ENCODE results near the gene RSPO4. TPM values are rescaled to one million over a fixed set of nuclear protein-coding genes. Genes with fewer than 3 reads are reported as not detected.

Gene RSPO4
- total and polyA plus RNA-seq, 2 donors (not counting 3 experiments of a cell fraction or from before 2014, with no cell fraction given), result not detected

- H3K9me1 ChIP-seq (replicated peaks; ENCODE audit: control insufficient read depth, extremely low read depth, insufficient read depth, low read length), result no peaks in the 10 kb centered on the region
- no peak overlapping the region for H3K9ac ChIP-seq (replicated peaks; ENCODE audit: extremely low read depth, insufficient read depth, low read length)
- H3K79me2 ChIP-seq (ENCODE audit: control insufficient read depth, insufficient read depth, low read length), result no peaks in the 10 kb centered on the region
- BruUV-seq (replicated peaks), result no TSS peak
- H3K9me3 ChIP-seq (replicated peaks; ENCODE audit: control insufficient read depth, insufficient read depth, low read length), result no peaks in the 10 kb centered on the region
- no peaks in the 10 kb centered on the region for H3K4me1 ChIP-seq (ENCODE audit: control insufficient read depth, extremely low read depth, insufficient read depth, low read length)
- no peak overlapping the region for H3K4me2 ChIP-seq (ENCODE audit: insufficient read depth, low read length)
- no peak overlapping the region for H3K4me3 ChIP-seq (replicated peaks in 1 of 3; ENCODE audit: insufficient read depth in 1 of 3, low read depth in 1 of 3, low read length in 3 of 3)
- intact Hi-C loops (cut with micrococcal nuclease), result no loop called here
- no peaks in the 10 kb centered on the region for H4K20me1 ChIP-seq (replicated peaks; ENCODE audit: control insufficient read depth, extremely low read depth, insufficient read depth, low read length)
- no peak overlapping the region for H3K27ac ChIP-seq (ENCODE audit: insufficient read depth, low read depth, low read length)
- DNase-seq (ENCODE audit: low read depth, low spot score) (no peak), FAIRE-seq (no peak)
- TF ChIP-seq, protein P1, sequence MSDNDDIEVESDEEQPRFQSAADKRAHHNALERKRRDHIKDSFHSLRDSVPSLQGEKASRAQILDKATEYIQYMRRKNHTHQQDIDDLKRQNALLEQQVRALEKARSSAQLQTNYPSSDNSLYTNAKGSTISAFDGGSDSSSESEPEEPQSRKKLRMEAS (IDR thresholded peaks at IDR 0.05; ENCODE audit: insufficient read depth, insufficient read length), result no peak
- TF ChIP-seq FOS (IDR thresholded peaks at IDR 0.05; ENCODE audit: borderline replicate concordance, insufficient read depth, low read length) (no peak), JUN (IDR thresholded peaks at IDR 0.05; ENCODE audit: borderline replicate concordance, insufficient read depth, insufficient read length, low read depth) (no peak), GATA2 (IDR thresholded peaks at IDR 0.05; ENCODE audit: insufficient read depth, insufficient read length, low read depth, low read length) (no peak), POLR2A (IDR thresholded peaks at IDR 0.05; ENCODE audit: low read depth, low read length) (no peak), MYC (IDR thresholded peaks at IDR 0.05; ENCODE audit: low read depth, low read length) (no peak), POLR2AphosphoS5 (IDR thresholded peaks at IDR 0.05; ENCODE audit: insufficient read depth, low read depth, low read length) (no peak), EZH2 (IDR thresholded peaks at IDR 0.05; ENCODE audit: borderline replicate concordance, low read depth, low read length, severe bottlenecking) (no peak)
- TF ChIP-seq, protein P2, sequence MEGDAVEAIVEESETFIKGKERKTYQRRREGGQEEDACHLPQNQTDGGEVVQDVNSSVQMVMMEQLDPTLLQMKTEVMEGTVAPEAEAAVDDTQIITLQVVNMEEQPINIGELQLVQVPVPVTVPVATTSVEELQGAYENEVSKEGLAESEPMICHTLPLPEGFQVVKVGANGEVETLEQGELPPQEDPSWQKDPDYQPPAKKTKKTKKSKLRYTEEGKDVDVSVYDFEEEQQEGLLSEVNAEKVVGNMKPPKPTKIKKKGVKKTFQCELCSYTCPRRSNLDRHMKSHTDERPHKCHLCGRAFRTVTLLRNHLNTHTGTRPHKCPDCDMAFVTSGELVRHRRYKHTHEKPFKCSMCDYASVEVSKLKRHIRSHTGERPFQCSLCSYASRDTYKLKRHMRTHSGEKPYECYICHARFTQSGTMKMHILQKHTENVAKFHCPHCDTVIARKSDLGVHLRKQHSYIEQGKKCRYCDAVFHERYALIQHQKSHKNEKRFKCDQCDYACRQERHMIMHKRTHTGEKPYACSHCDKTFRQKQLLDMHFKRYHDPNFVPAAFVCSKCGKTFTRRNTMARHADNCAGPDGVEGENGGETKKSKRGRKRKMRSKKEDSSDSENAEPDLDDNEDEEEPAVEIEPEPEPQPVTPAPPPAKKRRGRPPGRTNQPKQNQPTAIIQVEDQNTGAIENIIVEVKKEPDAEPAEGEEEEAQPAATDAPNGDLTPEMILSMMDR (IDR thresholded peaks at IDR 0.05; ENCODE audit: extremely low read depth in 1 of 2, insufficient read depth in 1 of 2, low read depth in 1 of 2, low read length in 2 of 2), result no peak
- CTCF ChIA-PET, result no interaction called here
- H3K36me3 ChIP-seq (ENCODE audit: control insufficient read depth in 2 of 2, extremely low read depth in 1 of 2, insufficient read depth in 2 of 2, low read length in 2 of 2), result no peaks in the 10 kb centered on the region
- H3K27me3 ChIP-seq (ENCODE audit: control insufficient read depth in 2 of 2, insufficient read depth in 2 of 2, low read length in 2 of 2), result no peaks in the 10 kb centered on the region
- no peak overlapping the region for H2AFZ ChIP-seq (ENCODE audit: low read depth, low read length)
- POLR2A ChIA-PET, result no interaction called here
- dilution Hi-C loops (cut with MboI; ENCODE audit: extremely low pct_ligation_motif_present, low sequenced_read_pairs), result no loop called here
These were observed 33.4 kb upstream of the RSPO4 start for GRCh38 chr20:1035466-1035865.
